ENCODE data around the gene AKAP6. TPM values are rescaled to one million over a fixed set of nuclear protein-coding genes. Genes with fewer than 3 reads are reported as not detected.
A peak's percentile ranks its signal among the peaks of the same experiment; 100 is the strongest.

The AKAP6 gene
- total and polyA plus RNA-seq, 2 of the 8 experiments (the other 6 are each of a cell fraction or from before 2014, with no cell fraction given) = 0.09 to 0.89 TPM

- H3K79me2 ChIP-seq (ENCODE audit: control insufficient read depth in 1 of 2, insufficient read depth in 2 of 2, low read length in 2 of 2) = no peaks in the 10 kb centered on the region
- H3K4me1 ChIP-seq (replicated peaks in 1 of 4; ENCODE audit: control insufficient read depth in 3 of 4, insufficient read depth in 4 of 4, low read length in 3 of 4) = peaks cover 0 to 3% (median 0%) of the 10 kb centered on the region in 4 experiments; a peak in 2 of 7 replicates
- H4K8ac ChIP-seq (ENCODE audit: extremely low read depth, insufficient read depth, low read length) = no peak overlapping the region
- no peaks in the 10 kb centered on the region for H3K23me2 ChIP-seq (ENCODE audit: low read depth, low read length)
- H4K5ac ChIP-seq (ENCODE audit: insufficient read length, low read depth, low read length) = no peak overlapping the region
- no peak overlapping the region for H3K4me2 ChIP-seq (ENCODE audit: insufficient read depth in 1 of 2, low read depth in 2 of 2, low read length in 2 of 2)
- H3K18ac ChIP-seq (ENCODE audit: extremely low read depth, low read length) = no peak overlapping the region
- no peaks in the 10 kb centered on the region for H3K27me3 ChIP-seq (replicated peaks in 1 of 4; ENCODE audit: control insufficient read depth in 3 of 4, extremely low read depth in 1 of 4, insufficient read depth in 3 of 4, low read length in 3 of 4)
- no peaks in the 10 kb centered on the region for H3K79me1 ChIP-seq (ENCODE audit: low read depth, low read length)
- H3K9ac ChIP-seq (replicated peaks in 1 of 4; ENCODE audit: extremely low read depth in 1 of 4, low read depth in 3 of 4, low read length in 3 of 4) = no peak overlapping the region
- CTCF ChIA-PET (ENCODE audit: partially characterized antibody) = interaction anchor here (1.3 kb wide), 1 partner anchor 10 kb away, joined by 3 read pairs; no protein-coding TSS in a partner anchor
- no peak overlapping the region for H2BK20ac ChIP-seq (ENCODE audit: low read length)
- no peak for FAIRE-seq
- H2BK5ac ChIP-seq (ENCODE audit: low read depth, low read length) = no peak overlapping the region
- H3K23ac ChIP-seq (ENCODE audit: insufficient read length) = no peak overlapping the region
- H3K36me3 ChIP-seq (ENCODE audit: control insufficient read depth in 2 of 4, insufficient read depth in 4 of 4, low read length in 3 of 4) = no peaks in the 10 kb centered on the region
- no peak overlapping the region for H3K4ac ChIP-seq (replicated peaks; ENCODE audit: insufficient read length, low read depth, low read length)
- TF ChIP-seq RXRA (IDR thresholded peaks at IDR 0.05; ENCODE audit: insufficient read depth, low read depth, low read length) (no peak), EP300 (IDR thresholded peaks at IDR 0.05; ENCODE audit: borderline replicate concordance in 1 of 2, low read depth in 2 of 2, low read length in 2 of 2) (no peak), CHD2 (IDR thresholded peaks at IDR 0.05; ENCODE audit: low read length) (no peak), BACH1 (IDR thresholded peaks at IDR 0.05; ENCODE audit: low read length) (no peak)
- TF ChIP-seq, protein P1, sequence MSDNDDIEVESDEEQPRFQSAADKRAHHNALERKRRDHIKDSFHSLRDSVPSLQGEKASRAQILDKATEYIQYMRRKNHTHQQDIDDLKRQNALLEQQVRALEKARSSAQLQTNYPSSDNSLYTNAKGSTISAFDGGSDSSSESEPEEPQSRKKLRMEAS (IDR thresholded peaks at IDR 0.05) = no peak
- H2BK15ac ChIP-seq (ENCODE audit: low read length) = no peak overlapping the region
- whole genome bisulfite sequencing, 2 experiments (ENCODE audit: extremely low coverage in 1 of 2, insufficient coverage in 1 of 2, insufficient read length in 1 of 2, insufficient replicate concordance in 2 of 2, low coverage in 1 of 2, low lambda C conversion rate in 2 of 2, missing lambda C conversion rate in 1 of 2) = 93% methylated on average over 5 of the region's 5 CpGs; no CpG with 5 or more reads in 1 of the 2 experiments
- no peak overlapping the region for H2AK5ac ChIP-seq (ENCODE audit: low read depth, low read length)
- no peak overlapping the region for H4K91ac ChIP-seq (replicated peaks; ENCODE audit: insufficient read length, low read length)
- no peak overlapping the region for H3K4me3 ChIP-seq (ENCODE audit: extremely low read depth in 1 of 4, insufficient read depth in 2 of 4, low read depth in 3 of 4, low read length in 4 of 4)
- H2BK12ac ChIP-seq (ENCODE audit: low read depth, low read length) = no peak overlapping the region
- no peak overlapping the region for H3K14ac ChIP-seq (ENCODE audit: insufficient read length)
- no peak for DNase-seq (ENCODE audit: low read depth in 1 of 2, low spot score in 2 of 2)
- H3K27ac ChIP-seq (ENCODE audit: low read depth, low read length) = no peak overlapping the region
- no peak overlapping the region for H3K56ac ChIP-seq (replicated peaks; ENCODE audit: insufficient read length, low read depth, low read length)
- no peak overlapping the region for H2BK120ac ChIP-seq (replicated peaks; ENCODE audit: low read depth, low read length)
- no peaks in the 10 kb centered on the region for H4K20me1 ChIP-seq (replicated peaks in 1 of 2; ENCODE audit: control insufficient read depth in 1 of 2, insufficient read depth in 2 of 2, low read length in 2 of 2)
- 0 out of 2 replicates have a peak overlapping the region, but pooled peaks have one; percentile 9 for H2AFZ ChIP-seq (ENCODE audit: low read length)
- H3K9me3 ChIP-seq (ENCODE audit: insufficient read depth in 2 of 2, low read depth in 1 of 2, low read length in 1 of 2) = no peaks in the 10 kb centered on the region
- POLR2A ChIA-PET (ENCODE audit: partially characterized antibody) = no interaction called here
Measured at GRCh38 chr14:32331206-32331605, 2.1 kb downstream of the AKAP6 start.
